ENCODE measurements around the gene DAPL1.

GRCh38 chr2:158782136-158782535, 13.0 kb upstream of the DAPL1 start:
- TF ChIP-seq, protein P1, sequence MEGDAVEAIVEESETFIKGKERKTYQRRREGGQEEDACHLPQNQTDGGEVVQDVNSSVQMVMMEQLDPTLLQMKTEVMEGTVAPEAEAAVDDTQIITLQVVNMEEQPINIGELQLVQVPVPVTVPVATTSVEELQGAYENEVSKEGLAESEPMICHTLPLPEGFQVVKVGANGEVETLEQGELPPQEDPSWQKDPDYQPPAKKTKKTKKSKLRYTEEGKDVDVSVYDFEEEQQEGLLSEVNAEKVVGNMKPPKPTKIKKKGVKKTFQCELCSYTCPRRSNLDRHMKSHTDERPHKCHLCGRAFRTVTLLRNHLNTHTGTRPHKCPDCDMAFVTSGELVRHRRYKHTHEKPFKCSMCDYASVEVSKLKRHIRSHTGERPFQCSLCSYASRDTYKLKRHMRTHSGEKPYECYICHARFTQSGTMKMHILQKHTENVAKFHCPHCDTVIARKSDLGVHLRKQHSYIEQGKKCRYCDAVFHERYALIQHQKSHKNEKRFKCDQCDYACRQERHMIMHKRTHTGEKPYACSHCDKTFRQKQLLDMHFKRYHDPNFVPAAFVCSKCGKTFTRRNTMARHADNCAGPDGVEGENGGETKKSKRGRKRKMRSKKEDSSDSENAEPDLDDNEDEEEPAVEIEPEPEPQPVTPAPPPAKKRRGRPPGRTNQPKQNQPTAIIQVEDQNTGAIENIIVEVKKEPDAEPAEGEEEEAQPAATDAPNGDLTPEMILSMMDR (IDR thresholded peaks at IDR 0.05; ENCODE audit: poor library complexity, severe bottlenecking), result no peak
- TF ChIP-seq, protein P2, sequence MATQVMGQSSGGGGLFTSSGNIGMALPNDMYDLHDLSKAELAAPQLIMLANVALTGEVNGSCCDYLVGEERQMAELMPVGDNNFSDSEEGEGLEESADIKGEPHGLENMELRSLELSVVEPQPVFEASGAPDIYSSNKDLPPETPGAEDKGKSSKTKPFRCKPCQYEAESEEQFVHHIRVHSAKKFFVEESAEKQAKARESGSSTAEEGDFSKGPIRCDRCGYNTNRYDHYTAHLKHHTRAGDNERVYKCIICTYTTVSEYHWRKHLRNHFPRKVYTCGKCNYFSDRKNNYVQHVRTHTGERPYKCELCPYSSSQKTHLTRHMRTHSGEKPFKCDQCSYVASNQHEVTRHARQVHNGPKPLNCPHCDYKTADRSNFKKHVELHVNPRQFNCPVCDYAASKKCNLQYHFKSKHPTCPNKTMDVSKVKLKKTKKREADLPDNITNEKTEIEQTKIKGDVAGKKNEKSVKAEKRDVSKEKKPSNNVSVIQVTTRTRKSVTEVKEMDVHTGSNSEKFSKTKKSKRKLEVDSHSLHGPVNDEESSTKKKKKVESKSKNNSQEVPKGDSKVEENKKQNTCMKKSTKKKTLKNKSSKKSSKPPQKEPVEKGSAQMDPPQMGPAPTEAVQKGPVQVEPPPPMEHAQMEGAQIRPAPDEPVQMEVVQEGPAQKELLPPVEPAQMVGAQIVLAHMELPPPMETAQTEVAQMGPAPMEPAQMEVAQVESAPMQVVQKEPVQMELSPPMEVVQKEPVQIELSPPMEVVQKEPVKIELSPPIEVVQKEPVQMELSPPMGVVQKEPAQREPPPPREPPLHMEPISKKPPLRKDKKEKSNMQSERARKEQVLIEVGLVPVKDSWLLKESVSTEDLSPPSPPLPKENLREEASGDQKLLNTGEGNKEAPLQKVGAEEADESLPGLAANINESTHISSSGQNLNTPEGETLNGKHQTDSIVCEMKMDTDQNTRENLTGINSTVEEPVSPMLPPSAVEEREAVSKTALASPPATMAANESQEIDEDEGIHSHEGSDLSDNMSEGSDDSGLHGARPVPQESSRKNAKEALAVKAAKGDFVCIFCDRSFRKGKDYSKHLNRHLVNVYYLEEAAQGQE (IDR thresholded peaks at IDR 0.05; ENCODE audit: borderline replicate concordance), result no peak
- TF ChIP-seq RAD21 (conservative IDR thresholded peaks at IDR 0.05) (no peak), TAF1 (IDR thresholded peaks at IDR 0.05; ENCODE audit: low read depth) (no peak), EP300 (conservative IDR thresholded peaks at IDR 0.05; ENCODE audit: poor library complexity, severe bottlenecking) (no peak), POLR2AphosphoS5 (IDR thresholded peaks at IDR 0.05) (no peak), EZH2 (IDR thresholded peaks at IDR 0.05; ENCODE audit: borderline replicate concordance, insufficient read depth, low read length, poor library complexity, severe bottlenecking) (no peak)
